ENCODE data around the gene RBPMS2. TPM values are rescaled to one million over a fixed set of nuclear protein-coding genes. Genes with fewer than 3 reads are reported as not detected.

Gene RBPMS2
- 5.9 to 8.8 TPM (median 8.3 TPM) in 5 replicates for total RNA-seq (2022; extraction: Qiagen RNA extraction)

DNA sequence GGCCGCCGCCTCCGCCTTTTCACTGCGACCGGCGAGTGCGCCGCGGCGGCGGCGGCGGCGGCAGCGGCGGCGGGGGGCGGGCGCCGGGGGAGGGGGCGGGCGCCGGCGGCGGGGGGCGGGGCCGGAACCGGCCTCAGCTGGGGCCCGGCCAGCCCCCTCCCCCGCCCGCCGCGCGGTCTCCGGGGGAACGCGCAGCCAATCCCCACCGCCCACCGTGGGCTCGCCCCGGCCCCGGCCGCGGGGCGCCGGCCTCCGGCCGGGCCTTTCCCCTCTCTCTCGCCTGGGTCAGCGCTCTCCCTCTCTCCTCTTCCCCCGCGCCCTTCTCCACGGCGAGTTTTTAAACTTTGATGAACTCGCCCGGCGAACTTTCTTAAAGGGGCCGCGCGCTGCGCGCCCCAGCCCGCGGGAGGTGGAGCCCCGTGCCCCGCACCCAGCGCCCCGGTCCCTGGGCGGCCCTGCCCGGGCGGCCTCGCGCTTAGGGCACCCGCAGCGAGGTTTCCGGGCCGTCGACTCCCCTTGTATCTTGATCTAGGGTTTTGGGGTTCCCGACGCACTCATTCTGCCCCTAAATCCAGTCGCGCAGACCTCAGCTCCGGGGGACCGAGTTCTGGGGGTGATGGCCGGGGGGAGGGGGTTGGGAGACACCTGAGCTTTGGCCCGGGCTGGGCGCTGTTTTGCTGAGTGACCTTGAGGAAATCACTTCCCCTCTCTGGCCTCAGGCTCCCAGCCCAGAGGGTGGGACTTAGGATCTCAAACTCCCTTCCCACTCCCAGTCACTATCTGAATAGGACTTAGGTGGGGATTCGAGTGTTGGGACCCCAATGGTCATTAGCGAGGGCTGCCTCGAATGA is at the start of gene RBPMS2:
Gene RBPMS2 (minus strand): TSS at position 39 of the 851 bp plus-strand sequence. CDS start 270 bp downstream, outside the sequence.

Other genes with a start within 250 kb of the RBPMS2 start
- 9.8 to 17.7 TPM (median 16.7 TPM) in 5 replicates for gene PIF1, start 50.1 kb upstream of the RBPMS2 start, total RNA-seq (2022; extraction: Qiagen RNA extraction)
- 6.3 to 7.7 TPM (median 6.4 TPM) in 5 replicates for gene PLEKHO2, start 66.3 kb upstream of the RBPMS2 start, total RNA-seq (2022; extraction: Qiagen RNA extraction)
- gene ANKDD1A, start 136.3 kb upstream of the RBPMS2 start, total RNA-seq (2022; extraction: Qiagen RNA extraction) = 1.7 to 1.9 TPM (median 1.7 TPM) in 5 replicates
- gene SPG21, start 214.3 kb upstream of the RBPMS2 start, total RNA-seq (2022; extraction: Qiagen RNA extraction) = 112 to 127 TPM (median 119 TPM) in 5 replicates